Activated CD8-positive, alpha-beta memory T cell treated with anti-CD3 and anti-CD28 coated beads for 24 hours (primary cell): Measurements from ENCODE around the gene MICALL2.

Experiments
- DNase-seq: peaks from one replicate; pipeline ENCODE4 v3.0.0-alpha.2; 2020

Gene MICALL2

GRCh38 chr7:1492640-1493039 is 33.4 kb upstream of the MICALL2 start:
- no peak for DNase-seq

GRCh38 chr7:1492221-1492620 is 33.0 kb upstream of the MICALL2 start:
- DNase-seq: no peak

GRCh38 chr7:1490837-1491236 is 31.6 kb upstream of the MICALL2 start:
- DNase-seq: no peak

GRCh38 chr7:1489336-1489735 is 30.1 kb upstream of the MICALL2 start:
- no peak for DNase-seq

- DNase-seq: no peak
Measured at GRCh38 chr7:1488016-1488415, 28.7 kb upstream of the MICALL2 start.

GRCh38 chr7:1487466-1487865 is 28.2 kb upstream of the MICALL2 start:
- DNase-seq: no peak

GRCh38 chr7:1486571-1486970 is 27.3 kb upstream of the MICALL2 start:
- DNase-seq: no peak

- DNase-seq: no peak
Measured at GRCh38 chr7:1485156-1485555, 25.9 kb upstream of the MICALL2 start.

- DNase-seq: no peak
Measured at GRCh38 chr7:1484569-1484968, 25.3 kb upstream of the MICALL2 start.

- no peak for DNase-seq
Measured at GRCh38 chr7:1483536-1484505, 24.6 kb upstream of the MICALL2 start.

GRCh38 chr7:1483079-1483478 is 23.8 kb upstream of the MICALL2 start:
- no peak for DNase-seq

- no peak for DNase-seq
Measured at GRCh38 chr7:1481300-1481699, 22.0 kb upstream of the MICALL2 start.

- no peak for DNase-seq
Measured at GRCh38 chr7:1480670-1481069, 21.4 kb upstream of the MICALL2 start.

- DNase-seq: no peak
Measured at GRCh38 chr7:1479287-1479686, 20.0 kb upstream of the MICALL2 start.

GRCh38 chr7:1478480-1478879 is 19.2 kb upstream of the MICALL2 start:
- no peak for DNase-seq

- no peak for DNase-seq
Measured at GRCh38 chr7:1476859-1477258, 17.6 kb upstream of the MICALL2 start.

- DNase-seq: no peak
Measured at GRCh38 chr7:1475991-1476390, 16.7 kb upstream of the MICALL2 start.

- no peak for DNase-seq
Measured at GRCh38 chr7:1475393-1475792, 16.1 kb upstream of the MICALL2 start.

GRCh38 chr7:1474736-1475135 is 15.5 kb upstream of the MICALL2 start:
- DNase-seq: no peak

GRCh38 chr7:1473864-1474512 is 14.7 kb upstream of the MICALL2 start:
- peak; percentile 94 for DNase-seq

- DNase-seq: no peak
Measured at GRCh38 chr7:1470901-1471300, 11.6 kb upstream of the MICALL2 start.

- no peak for DNase-seq
Measured at GRCh38 chr7:1468643-1469298, 9.5 kb upstream of the MICALL2 start.

GRCh38 chr7:1468203-1468602 is 8.9 kb upstream of the MICALL2 start:
- no peak for DNase-seq
